Epithelial cell of esophagus (primary cell): ENCODE measurements around the gene RFX3.
A peak's percentile ranks its signal among the peaks of the same experiment; 100 is the strongest.

Experiments
- DNase-seq: peaks from one replicate; pipeline ENCODE4 v3.0.0; 2010; ENCODE audit warnings: low read depth
- H3K4me3 ChIP-seq: 2 replicates; pipeline ENCODE4 v1.5.1; 2011; ENCODE audit warnings: mild to moderate bottlenecking, low read length, control low read depth
- CTCF ChIP-seq: IDR thresholded peaks from 2 replicates; pipeline ENCODE4 v1.5.1; 2011; ENCODE audit warnings: low read depth, mild to moderate bottlenecking, low read length, control low read depth, inconsistent platforms; ENCODE audit not compliant: insufficient read depth; ENCODE audit errors: missing control alignments

Gene RFX3

GRCh38 chr9:3281399-3281798, 244.4 kb downstream of the RFX3 start:
- no peak for TF ChIP-seq CTCF
- H3K4me3 ChIP-seq = no peak overlapping the region
- DNase-seq = no peak

GRCh38 chr9:3277200-3277599, 248.6 kb downstream of the RFX3 start:
- no peak for DNase-seq
- TF ChIP-seq CTCF = no peak
- H3K4me3 ChIP-seq = no peak overlapping the region

GRCh38 chr9:3271581-3271980, 254.2 kb downstream of the RFX3 start:
- no peak for DNase-seq
- H3K4me3 ChIP-seq = no peak overlapping the region
- no peak for TF ChIP-seq CTCF

- H3K4me3 ChIP-seq = no peak overlapping the region
- no peak for DNase-seq
- no peak for TF ChIP-seq CTCF
Measured at GRCh38 chr9:3271157-3271556, 254.6 kb downstream of the RFX3 start.

GRCh38 chr9:3268223-3268622, 257.6 kb downstream of the RFX3 start:
- no peak for TF ChIP-seq CTCF
- H3K4me3 ChIP-seq = no peak overlapping the region
- peak; percentile 55 for DNase-seq

GRCh38 chr9:3263698-3264097, 262.1 kb downstream of the RFX3 start:
- no peak for DNase-seq
- H3K4me3 ChIP-seq = no peak overlapping the region
- no peak for TF ChIP-seq CTCF

- no peak for DNase-seq
- no peak for TF ChIP-seq CTCF
- H3K4me3 ChIP-seq = no peak overlapping the region
Measured at GRCh38 chr9:3262826-3263529, 262.8 kb downstream of the RFX3 start.
